Kidney (tissue), 14 donors: ENCODE results near the gene SLIT1. TPM values are rescaled to one million over a fixed set of nuclear protein-coding genes. Genes with fewer than 3 reads are reported as not detected.

ENCODE experiments used
- DNase-seq, 5 donors: peaks; one replicate each; pipeline ENCODE4 v3.0.0-alpha.2; 2013 to 2020
- FAIRE-seq: peaks from 2 replicates; lab custom pipeline; 2012; peaks lifted over from hg19 to GRCh38; lab: Jason Lieb, UNC
- H3K27ac ChIP-seq, 2 donors: one replicate each; pipeline ENCODE4 v1.7.0; 2013; ENCODE audit warnings: low read depth in 2 of 2, low read length in 2 of 2, inconsistent platforms in 1 of 2
- H3K27me3 ChIP-seq: one replicate; pipeline ENCODE4 v1.7.1; 2013; ENCODE audit warnings: low read length, inconsistent platforms; ENCODE audit not compliant: control insufficient read depth, insufficient read depth
- H3K36me3 ChIP-seq, 3 donors: one replicate each; pipeline versions ENCODE4 v1.7.0 to v1.7.1; 2013; ENCODE audit warnings: low read length in 3 of 3, control low read depth in 1 of 3, inconsistent platforms in 1 of 3; ENCODE audit not compliant: insufficient read depth in 3 of 3, control insufficient read depth in 2 of 3
- H3K4me1 ChIP-seq, 3 donors: one replicate each; pipeline versions ENCODE4 v1.7.0 to v1.7.1; 2013; ENCODE audit warnings: low read length in 3 of 3, inconsistent platforms in 1 of 3, low read depth in 1 of 3; ENCODE audit not compliant: control insufficient read depth in 2 of 3, insufficient read depth in 2 of 3
- H3K4me3 ChIP-seq, 3 donors: one replicate each; pipeline versions ENCODE4 v1.7.0 to v1.8.1; 2013; ENCODE audit warnings: low read length in 3 of 3, control low read depth in 1 of 3, inconsistent platforms in 1 of 3
- H3K9ac ChIP-seq, 3 donors: one replicate each; pipeline versions ENCODE4 v1.7.0 to v1.7.1; 2013; ENCODE audit warnings: low read length in 3 of 3, control low read depth in 1 of 3, inconsistent platforms in 1 of 3
- H3K9me3 ChIP-seq, 3 donors: one replicate each; pipeline versions ENCODE4 v1.7.0 to v1.7.1; 2013; ENCODE audit warnings: low read length in 3 of 3, control low read depth in 1 of 3, inconsistent platforms in 1 of 3; ENCODE audit not compliant: control insufficient read depth in 2 of 3, insufficient read depth in 1 of 3
- CTCF ChIP-seq: IDR thresholded peaks from 3 replicates; pipeline ENCODE4 v1.5.1; 2012; ENCODE audit warnings: mild to moderate bottlenecking, moderate library complexity, borderline replicate concordance; ENCODE audit not compliant: insufficient read depth; ENCODE audit errors: extremely low read depth
- intact Hi-C: fragments of 100-400 bp; cut with DNase I; formaldehyde crosslinking; loops from one replicate; pipeline ENCODE4 v1.11.1; 2022
- polyA plus RNA-seq: library from polyadenylated mRNA; stranded (reverse); fragments of 350-450 nt; fragmentation: Illumina TruSeq; extraction: RNeasy Lipid Tissue Mini Kit (QIAGEN cat#74804); gene quantifications from one replicate; pipeline ENCODE4 v1.2.3, GENCODE V29; 2014; ENCODE audit warnings: low read depth, low replicate concordance; ENCODE audit not compliant: insufficient read depth
- total RNA-seq: library from RNA; stranded (reverse); fragmentation: NEBNext Ultra II Directional; extraction: Animal tissue kit (Norgen Biotek cat#: 25700); gene quantifications from one replicate; pipeline ENCODE4 v1.2.1, GENCODE V29; 2021
- donor health status: control.
- donor health status: control.
- donor health status: control.
- donor health status: control.
- donor health status: control.
- donor health status: DM: yes; HTN: yes; CAD: no.
- donor health status: Normal renal cell carcinoma (clear cell type).

The SLIT1 gene
- total and polyA plus RNA-seq, 2 donors from 2014 or later: 0.06 to 0.35 TPM

DNA sequence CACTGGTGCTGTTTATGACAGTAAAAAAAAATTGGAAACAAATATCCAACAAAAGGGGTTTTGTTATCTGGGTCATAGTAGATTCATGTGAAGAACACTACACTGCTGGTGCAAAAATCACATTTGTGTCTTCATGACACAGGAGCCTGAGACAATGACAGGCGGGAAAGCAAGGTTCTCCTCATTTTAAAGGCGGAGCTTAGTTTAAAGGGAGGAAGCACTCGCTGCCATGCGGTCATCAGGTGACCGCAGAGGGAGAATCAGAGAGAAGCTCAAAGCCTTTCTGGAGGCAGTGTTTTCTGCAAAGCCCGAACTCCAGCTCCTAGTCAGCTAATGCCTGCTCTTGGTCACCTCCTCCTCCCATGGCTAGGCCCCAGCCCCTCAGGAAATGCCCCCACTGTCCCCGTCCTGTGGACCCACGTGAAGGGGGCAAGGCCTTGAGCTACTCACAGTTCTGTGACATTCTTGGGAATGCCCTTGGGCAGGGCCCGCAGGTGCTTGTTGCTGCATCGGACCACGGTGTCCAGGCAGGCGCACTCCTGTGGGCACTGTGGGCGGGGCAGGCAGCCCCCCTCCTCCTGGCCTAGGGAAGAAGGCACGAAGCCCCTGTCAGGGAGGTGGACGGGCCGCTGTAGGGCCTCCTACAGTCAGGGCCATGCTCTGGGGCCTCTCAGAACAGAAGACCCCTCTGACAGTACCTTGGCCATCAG lies 146.1 kb downstream of the SLIT1 start:
- TF ChIP-seq CTCF: no peak
- no peak overlapping the region for H3K9ac ChIP-seq
- H3K9me3 ChIP-seq: no peaks in the 10 kb centered on the region
- no peaks in the 10 kb centered on the region for H3K36me3 ChIP-seq
- no peak overlapping the region for H3K4me3 ChIP-seq
- H3K4me1 ChIP-seq: peaks cover 0 to 9% (median 0%) of the 10 kb centered on the region in 3 donors
- DNase-seq: no peak
- intact Hi-C loops: no loop called here
- H3K27ac ChIP-seq: no peak overlapping the region
- H3K27me3 ChIP-seq: no peaks in the 10 kb centered on the region
- FAIRE-seq: no peak

DNA sequence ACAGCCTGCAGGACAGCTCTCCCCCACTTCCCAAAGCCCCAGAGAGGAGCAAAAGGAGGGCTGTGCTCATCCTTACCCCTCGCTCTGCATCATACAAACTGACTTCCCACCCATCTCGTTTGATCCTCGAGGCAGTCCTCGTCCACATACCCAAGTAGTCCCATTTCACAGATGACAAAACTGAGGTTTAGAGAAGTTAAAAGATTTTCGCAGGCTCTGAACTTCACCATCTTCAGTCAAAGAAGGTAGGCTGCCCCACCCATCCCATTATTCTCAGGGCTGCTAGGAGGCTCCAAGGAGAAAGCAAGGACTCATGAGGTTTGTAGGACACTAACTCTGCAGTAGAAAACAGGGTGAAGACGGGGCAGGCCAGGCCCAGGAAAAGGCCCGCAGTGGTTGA lies 147.1 kb downstream of the SLIT1 start:
- no peak overlapping the region for H3K27ac ChIP-seq
- peaks cover 0 to 9% (median 0%) of the 10 kb centered on the region in 3 donors for H3K4me1 ChIP-seq
- no peaks in the 10 kb centered on the region for H3K27me3 ChIP-seq
- H3K36me3 ChIP-seq: no peaks in the 10 kb centered on the region
- FAIRE-seq (no peak), DNase-seq (no peak)
- no peak for TF ChIP-seq CTCF
- intact Hi-C loops: no loop called here
- no peak overlapping the region for H3K4me3 ChIP-seq
- H3K9ac ChIP-seq: no peak overlapping the region
- no peaks in the 10 kb centered on the region for H3K9me3 ChIP-seq

DNA sequence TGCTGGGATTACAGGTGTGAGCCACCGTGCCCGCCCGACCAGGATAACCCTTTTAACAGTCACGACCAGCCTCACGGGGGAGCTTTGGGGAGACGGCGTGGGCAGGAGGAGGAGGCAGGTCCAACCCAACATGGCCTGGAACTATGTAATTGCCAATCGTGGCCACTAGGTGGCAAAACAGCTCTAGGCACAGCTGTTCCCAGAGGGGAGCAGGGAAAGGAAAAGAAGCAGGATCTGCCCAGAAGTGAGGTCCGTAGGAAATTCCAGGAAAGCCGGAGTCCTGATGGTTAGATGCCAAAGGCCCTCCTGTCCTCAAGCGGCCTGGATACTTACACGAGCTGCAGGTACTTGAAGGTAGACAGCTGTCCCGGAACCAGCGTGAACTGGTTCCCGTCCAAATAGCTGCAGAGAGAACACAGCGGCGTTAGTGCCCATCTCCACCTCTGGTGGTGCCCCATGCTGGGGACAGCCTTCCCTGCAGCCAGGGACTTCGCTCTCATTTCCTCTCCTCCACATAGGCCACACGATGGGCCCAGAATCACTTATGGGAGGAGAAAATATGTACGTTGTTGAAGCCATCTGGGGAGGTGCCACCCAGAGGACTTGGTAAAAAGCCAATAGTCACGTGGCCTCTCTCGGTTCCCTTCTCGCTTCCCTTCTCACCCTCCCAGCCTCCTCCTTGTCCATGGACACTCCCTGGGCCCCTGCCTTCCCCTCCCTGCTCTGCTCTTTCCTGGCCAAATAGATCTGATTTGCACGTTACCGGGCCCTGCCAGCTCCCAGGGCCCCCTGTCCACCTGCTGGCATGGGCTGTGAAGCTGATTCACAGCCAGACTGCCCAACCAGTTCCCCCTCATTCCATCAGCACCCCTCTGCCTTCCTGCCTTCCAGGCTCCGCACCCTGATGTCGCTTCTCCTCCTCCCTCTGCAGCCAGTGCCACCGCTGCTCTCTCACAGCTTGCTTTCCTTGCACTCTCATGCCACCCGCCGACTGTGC lies 148.1 kb downstream of the SLIT1 start:
- H3K9ac ChIP-seq: peak overlapping the region in 1 of 3 donors; percentile 6
- FAIRE-seq: no peak

More for the DNA sequence above, 148.1 kb downstream of the SLIT1 start:
- peak; percentile 82 for TF ChIP-seq CTCF
- Histone ChIP-seq H3K4me3 (peak overlapping the region; percentile 5 to 69 (median 57)), H3K27ac (no peak overlapping the region), H3K36me3 (no peaks in the 10 kb centered on the region), H3K27me3 (no peaks in the 10 kb centered on the region), H3K9me3 (no peaks in the 10 kb centered on the region), H3K4me1 (peaks cover 0 to 9% (median 0%) of the 10 kb centered on the region in 3 donors)
- intact Hi-C loops: no loop called here
- peak; percentile 80 to 91 (median 83) for DNase-seq
